Spleen (tissue), 7 donors: ENCODE measurements around the gene DNAAF9.

Experiments
- CTCF ChIP-seq, 11 experiments: fragments of 200-600 bp in 7 of 11; fragments of 450-650 bp in 4 of 11; sonication (generic) in 4 of 11; IDR thresholded peaks in 8 of 11; conservative IDR thresholded peaks in 3 of 11; 1 replicate in 7 of 11; 2 replicates in 4 of 11; pipeline versions ENCODE4 v1.4.0 to v1.8.0; 2016 to 2021; ENCODE audit warnings: antibody characterized with exemption in 11 of 11, inconsistent platforms in 4 of 11, mild to moderate bottlenecking in 1 of 11
- POLR2A ChIP-seq, 3 donors: fragments of 450-650 bp; IDR thresholded peaks; one replicate each; pipeline ENCODE4 v1.5.1; 2017; ENCODE audit warnings: antibody characterized with exemption in 3 of 3, mild to moderate bottlenecking in 1 of 3
- POLR2AphosphoS5 ChIP-seq, 3 donors: sonication (generic); formaldehyde crosslinking; IDR thresholded peaks; one replicate each; pipeline ENCODE4 v1.5.1; 2017; ENCODE audit warnings: antibody characterized with exemption in 3 of 3
- donor health status: DM: no; HTN: no; CAD: no; lungs with moderate emphysema.
- donor health status: DM: no; HTN: no; CAD: no.
- donor health status: DM: no; HTN: no; CAD: no.

GRCh38 chr20:3374296-3374695 is 33.2 kb downstream of the DNAAF9 start:
- no peak for TF ChIP-seq CTCF (IDR thresholded peaks at IDR 0.05 in 8 of 11, conservative IDR thresholded peaks at IDR 0.05 in 3 of 11)
- no peak for TF ChIP-seq POLR2A (IDR thresholded peaks at IDR 0.05)
- TF ChIP-seq POLR2AphosphoS5 (IDR thresholded peaks at IDR 0.05), result no peak
